ENCODE results near the gene BPIFA2.

The BPIFA2 gene

GRCh38 chr20:33203444-33203843, 35.5 kb downstream of the BPIFA2 start:
- no peak for DNase-seq

- peak; percentile 30 to 56 for DNase-seq
Measured at GRCh38 chr20:33209789-33210188, 41.8 kb downstream of the BPIFA2 start.

- DNase-seq: no peak
Measured at GRCh38 chr20:33210371-33210770, 42.4 kb downstream of the BPIFA2 start.

GRCh38 chr20:33211817-33212424, 44.0 kb downstream of the BPIFA2 start:
- peak; percentile 36 to 68 for DNase-seq

- DNase-seq: no peak
Measured at GRCh38 chr20:33217052-33217451, 49.1 kb downstream of the BPIFA2 start, which contains the start of gene BPIFA3. Gene BPIFA3 (plus strand): TSS chr20:33217352. CDS start chr20:33217537, 185 bp downstream.

- DNase-seq: no peak
Measured at GRCh38 chr20:33224399-33224798, 56.4 kb downstream of the BPIFA2 start.

GRCh38 chr20:33229843-33230242, 61.9 kb downstream of the BPIFA2 start:
- DNase-seq: peak; percentile 37 to 44

Data from Kasumi-1 (cell line).